ENCODE measurements around the gene CTSL. TPM values are rescaled to one million over a fixed set of nuclear protein-coding genes. Genes with fewer than 3 reads are reported as not detected.

CTSL gene
- total and polyA plus RNA-seq, 5 donors from 2014 or later, result 1.2 to 10.6 (median 2.8) TPM

- ATAC-seq (ENCODE audit: low read depth in 2 of 2), result no peak
- no peak overlapping the region for H3K27ac ChIP-seq (ENCODE audit: insufficient read depth, low read length, poor library complexity, severe bottlenecking)
- H3K36me3 Mint-ChIP-seq, result no peaks in the 10 kb centered on the region
- H3K27ac Mint-ChIP-seq, result no peak overlapping the region
- peaks cover 11% of the 10 kb centered on the region for H3K27me3 Mint-ChIP-seq
- H3K4me3 Mint-ChIP-seq, result no peak overlapping the region
- peaks cover 11 to 39% (median 21%) of the 10 kb centered on the region in 4 donors for H3K4me1 Mint-ChIP-seq
- no peaks in the 10 kb centered on the region for H3K9me3 ChIP-seq (ENCODE audit: control insufficient read depth in 2 of 2, low read length in 2 of 2)
- peaks cover 0 to 2% (median 0%) of the 10 kb centered on the region in 7 donors for H3K9me3 Mint-ChIP-seq
- no peaks in the 10 kb centered on the region for H3K36me3 ChIP-seq (ENCODE audit: control insufficient read depth, insufficient read depth, low read length)
- H3K27me3 ChIP-seq (ENCODE audit: control insufficient read depth, insufficient read depth, low read length), result no peaks in the 10 kb centered on the region
- H3K4me3 ChIP-seq (ENCODE audit: low read depth, low read length), result no peak overlapping the region
- no peak for DNase-seq
- H3K4me1 ChIP-seq (ENCODE audit: control insufficient read depth, insufficient read depth, low read length, poor library complexity, severe bottlenecking), result no peaks in the 10 kb centered on the region
These were observed 15.5 kb upstream of the CTSL start for GRCh38 chr9:87710443-87710842.

GRCh38 chr9:87711857-87712800 is 13.8 kb upstream of the CTSL start:
- no peaks in the 10 kb centered on the region for H3K9me3 ChIP-seq (ENCODE audit: control insufficient read depth in 2 of 2, low read length in 2 of 2)
- no peak overlapping the region for H3K4me3 ChIP-seq (ENCODE audit: low read depth, low read length)
- Mint-ChIP-seq H3K4me1 (peaks cover 11 to 39% (median 21%) of the 10 kb centered on the region in 4 donors), H3K4me3 (no peak overlapping the region), H3K9me3 (peaks cover 0 to 3% (median 0%) of the 10 kb centered on the region in 7 donors), H3K36me3 (no peaks in the 10 kb centered on the region), H3K27me3 (peaks cover 15% of the 10 kb centered on the region), H3K27ac (peak overlapping the region in 1 of 3 donors; percentile 11)
- no peak overlapping the region for H3K27ac ChIP-seq (ENCODE audit: insufficient read depth, low read length, poor library complexity, severe bottlenecking)
- DNase-seq (no peak), ATAC-seq (ENCODE audit: low read depth in 2 of 2) (no peak)
- no peaks in the 10 kb centered on the region for H3K36me3 ChIP-seq (ENCODE audit: control insufficient read depth, insufficient read depth, low read length)
- no peaks in the 10 kb centered on the region for H3K4me1 ChIP-seq (ENCODE audit: control insufficient read depth, insufficient read depth, low read length, poor library complexity, severe bottlenecking)
- no peaks in the 10 kb centered on the region for H3K27me3 ChIP-seq (ENCODE audit: control insufficient read depth, insufficient read depth, low read length)

- no peak for ATAC-seq (ENCODE audit: low read depth in 2 of 2)
- H3K4me1 Mint-ChIP-seq, result peaks cover 7 to 36% (median 19%) of the 10 kb centered on the region in 4 donors
These were observed 13.1 kb upstream of the CTSL start for GRCh38 chr9:87712801-87713277.

DNA sequence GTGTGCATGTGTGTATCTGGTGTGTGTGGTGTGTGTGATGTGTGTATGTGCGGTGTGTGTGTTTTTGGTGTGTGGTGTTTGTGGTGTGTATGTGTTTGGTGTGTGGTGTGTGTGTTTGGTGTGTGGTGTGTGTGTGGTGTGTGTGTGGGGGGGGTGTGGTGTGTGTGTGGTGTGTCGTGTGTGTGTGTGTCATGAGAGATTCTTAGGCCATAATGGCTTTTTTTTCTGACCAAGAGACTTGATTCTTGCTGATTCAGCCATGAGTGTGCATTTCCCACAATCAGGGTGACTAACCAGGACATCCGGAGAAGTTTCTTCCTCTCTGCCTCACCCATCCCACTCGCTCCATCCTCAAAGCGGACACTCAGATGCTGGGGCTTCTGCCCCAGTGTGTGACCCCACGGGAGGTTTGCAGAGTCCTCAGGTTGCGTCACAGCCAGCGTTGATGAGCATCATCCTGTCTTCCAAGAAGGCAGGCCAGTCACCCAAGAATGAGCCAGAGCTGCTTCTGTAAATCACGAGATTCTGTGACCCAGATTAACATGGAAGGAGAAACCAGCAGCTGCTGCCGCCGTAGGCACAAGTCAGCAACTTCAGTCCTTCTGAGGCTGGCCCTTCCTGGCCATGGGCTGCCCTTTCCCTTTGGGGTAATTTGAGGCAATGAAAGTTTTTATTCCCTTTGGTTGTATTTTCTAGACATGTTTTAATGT is 12.5 kb upstream of the CTSL start:
- peak; percentile 45 to 54 for ATAC-seq (ENCODE audit: low read depth in 2 of 2)
- H3K36me3 Mint-ChIP-seq, result no peaks in the 10 kb centered on the region
- no peak overlapping the region for H3K27ac ChIP-seq (ENCODE audit: insufficient read depth, low read length, poor library complexity, severe bottlenecking)

More at GRCh38 chr9:87712801-87713277, 13.1 kb upstream of the CTSL start:
- H3K9me3 ChIP-seq (ENCODE audit: control insufficient read depth in 2 of 2, low read length in 2 of 2), result no peaks in the 10 kb centered on the region
- H3K27ac ChIP-seq (ENCODE audit: insufficient read depth, low read length, poor library complexity, severe bottlenecking), result no peak overlapping the region
- Mint-ChIP-seq H3K36me3 (no peaks in the 10 kb centered on the region), H3K4me3 (no peak overlapping the region), H3K9me3 (peaks cover 0 to 3% (median 0%) of the 10 kb centered on the region in 7 donors), H3K27ac (peak overlapping the region in 1 of 3 donors; percentile 42), H3K27me3 (peaks cover 11% of the 10 kb centered on the region)
- H3K4me1 ChIP-seq (ENCODE audit: control insufficient read depth, insufficient read depth, low read length, poor library complexity, severe bottlenecking), result no peaks in the 10 kb centered on the region
- H3K27me3 ChIP-seq (ENCODE audit: control insufficient read depth, insufficient read depth, low read length), result no peaks in the 10 kb centered on the region
- no peak for DNase-seq
- no peaks in the 10 kb centered on the region for H3K36me3 ChIP-seq (ENCODE audit: control insufficient read depth, insufficient read depth, low read length)
- no peak overlapping the region for H3K4me3 ChIP-seq (ENCODE audit: low read depth, low read length)

DNA sequence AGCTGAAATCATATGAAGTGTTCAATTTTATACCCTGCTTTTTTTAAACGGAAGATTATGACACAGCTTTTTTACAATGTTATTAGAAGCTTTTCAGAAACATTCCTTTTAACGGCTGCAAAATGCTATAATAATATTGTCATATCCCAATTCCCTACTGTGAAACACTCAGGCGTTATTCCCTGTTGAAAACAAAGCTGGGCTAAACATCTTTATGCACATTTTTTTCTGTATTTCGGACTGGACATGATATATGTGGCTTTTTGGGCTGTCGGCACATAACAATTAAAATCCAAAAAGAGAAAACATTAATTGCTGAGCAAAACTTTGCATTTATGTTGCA is 12.0 kb upstream of the CTSL start:
- ATAC-seq (ENCODE audit: low read depth in 2 of 2), result no peak
- Mint-ChIP-seq H3K27me3 (peaks cover 11% of the 10 kb centered on the region), H3K27ac (peak overlapping the region in 1 of 3 donors; percentile 42)

More for the DNA sequence above, 12.5 kb upstream of the CTSL start:
- peaks cover 5 to 32% (median 19%) of the 10 kb centered on the region in 4 donors for H3K4me1 Mint-ChIP-seq
- DNase-seq, result peak in 1 of 3 donors; percentile 63
- no peaks in the 10 kb centered on the region for H3K36me3 ChIP-seq (ENCODE audit: control insufficient read depth, insufficient read depth, low read length)
- peak overlapping the region in 2 of 3 donors; percentile 42 to 69 for H3K27ac Mint-ChIP-seq
- no peaks in the 10 kb centered on the region for H3K9me3 ChIP-seq (ENCODE audit: control insufficient read depth in 2 of 2, low read length in 2 of 2)
- no peaks in the 10 kb centered on the region for H3K4me1 ChIP-seq (ENCODE audit: control insufficient read depth, insufficient read depth, low read length, poor library complexity, severe bottlenecking)
- H3K9me3 Mint-ChIP-seq, result peaks cover 0 to 3% (median 0%) of the 10 kb centered on the region in 7 donors
- H3K4me3 Mint-ChIP-seq, result no peak overlapping the region
- H3K27me3 Mint-ChIP-seq, result peaks cover 11% of the 10 kb centered on the region
- no peaks in the 10 kb centered on the region for H3K27me3 ChIP-seq (ENCODE audit: control insufficient read depth, insufficient read depth, low read length)
- no peak overlapping the region for H3K4me3 ChIP-seq (ENCODE audit: low read depth, low read length)

DNA sequence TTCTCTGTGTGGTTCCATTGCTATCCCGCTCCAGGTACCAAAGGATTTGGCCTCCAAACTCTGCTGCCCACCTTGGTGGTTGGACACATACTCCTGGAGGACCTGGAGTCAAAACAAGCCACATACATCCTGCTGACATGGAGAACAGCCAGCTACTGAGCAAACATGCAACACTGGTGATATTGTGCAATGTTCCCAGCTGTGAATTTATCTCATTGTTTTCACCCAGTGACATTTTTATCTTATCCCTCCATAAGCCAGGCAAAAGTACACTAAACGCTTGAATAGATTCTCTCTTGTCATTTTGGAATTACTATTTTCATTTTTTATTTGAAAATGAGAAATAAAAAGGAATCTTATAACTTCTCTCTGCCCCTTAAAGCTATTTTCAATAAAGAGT is 11.1 kb upstream of the CTSL start:
- Mint-ChIP-seq H3K4me1 (peaks cover 5 to 18% (median 10%) of the 10 kb centered on the region in 4 donors), H3K27ac (peak overlapping the region in 1 of 3 donors; percentile 42)
- no peaks in the 10 kb centered on the region for H3K9me3 ChIP-seq (ENCODE audit: control insufficient read depth in 2 of 2, low read length in 2 of 2)

More for the DNA sequence above, 12.0 kb upstream of the CTSL start:
- no peak for DNase-seq
- peaks cover 5 to 26% (median 15%) of the 10 kb centered on the region in 4 donors for H3K4me1 Mint-ChIP-seq
- Histone ChIP-seq H3K27me3 (ENCODE audit: control insufficient read depth, insufficient read depth, low read length) (no peaks in the 10 kb centered on the region), H3K36me3 (ENCODE audit: control insufficient read depth, insufficient read depth, low read length) (no peaks in the 10 kb centered on the region), H3K27ac (ENCODE audit: insufficient read depth, low read length, poor library complexity, severe bottlenecking) (no peak overlapping the region), H3K9me3 (ENCODE audit: control insufficient read depth in 2 of 2, low read length in 2 of 2) (no peaks in the 10 kb centered on the region), H3K4me1 (ENCODE audit: control insufficient read depth, insufficient read depth, low read length, poor library complexity, severe bottlenecking) (no peaks in the 10 kb centered on the region), H3K4me3 (ENCODE audit: low read depth, low read length) (no peak overlapping the region)
- H3K4me3 Mint-ChIP-seq, result no peak overlapping the region
- peaks cover 0 to 3% (median 0%) of the 10 kb centered on the region in 7 donors for H3K9me3 Mint-ChIP-seq
- no peaks in the 10 kb centered on the region for H3K36me3 Mint-ChIP-seq

DNA sequence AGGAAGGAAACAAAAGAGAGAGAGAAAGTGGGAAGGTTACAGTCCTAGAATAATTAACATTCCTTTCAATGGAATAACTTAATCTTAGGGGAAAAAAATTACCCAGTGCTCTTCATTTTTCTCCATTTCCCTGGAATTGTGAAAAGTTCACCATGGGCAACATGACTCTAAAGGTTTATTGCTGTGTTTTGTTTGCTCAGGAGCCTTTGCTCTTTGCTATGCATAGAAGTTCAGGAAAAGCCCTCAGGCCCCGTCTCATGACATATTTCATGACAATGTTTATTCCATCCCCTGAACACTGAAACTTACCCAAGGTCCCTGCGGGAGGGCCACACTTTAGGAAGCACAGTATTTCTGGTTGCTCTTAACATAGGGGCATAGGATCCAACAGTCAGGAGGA is 9.8 kb upstream of the CTSL start:
- Mint-ChIP-seq H3K4me1 (peaks cover 5 to 10% (median 6%) of the 10 kb centered on the region in 4 donors), H3K9me3 (peaks cover 0 to 3% (median 0%) of the 10 kb centered on the region in 7 donors), H3K36me3 (no peaks in the 10 kb centered on the region), H3K27me3 (peaks cover 11% of the 10 kb centered on the region), H3K27ac (no peak overlapping the region), H3K4me3 (no peak overlapping the region)
- DNase-seq (no peak), ATAC-seq (ENCODE audit: low read depth in 2 of 2) (no peak)
- Histone ChIP-seq H3K9me3 (ENCODE audit: control insufficient read depth in 2 of 2, low read length in 2 of 2) (no peaks in the 10 kb centered on the region), H3K36me3 (ENCODE audit: control insufficient read depth, insufficient read depth, low read length) (no peaks in the 10 kb centered on the region), H3K4me1 (ENCODE audit: control insufficient read depth, insufficient read depth, low read length, poor library complexity, severe bottlenecking) (no peaks in the 10 kb centered on the region), H3K27ac (ENCODE audit: insufficient read depth, low read length, poor library complexity, severe bottlenecking) (no peak overlapping the region), H3K27me3 (ENCODE audit: control insufficient read depth, insufficient read depth, low read length) (no peaks in the 10 kb centered on the region), H3K4me3 (ENCODE audit: low read depth, low read length) (no peak overlapping the region)

More for the DNA sequence above, 11.1 kb upstream of the CTSL start:
- Mint-ChIP-seq H3K9me3 (peaks cover 0 to 3% (median 0%) of the 10 kb centered on the region in 7 donors), H3K27me3 (peaks cover 11% of the 10 kb centered on the region), H3K36me3 (no peaks in the 10 kb centered on the region), H3K4me3 (no peak overlapping the region)
- no peaks in the 10 kb centered on the region for H3K36me3 ChIP-seq (ENCODE audit: control insufficient read depth, insufficient read depth, low read length)
- no peak for DNase-seq
- ATAC-seq (ENCODE audit: low read depth in 2 of 2), result no peak
- H3K4me1 ChIP-seq (ENCODE audit: control insufficient read depth, insufficient read depth, low read length, poor library complexity, severe bottlenecking), result no peaks in the 10 kb centered on the region
- no peak overlapping the region for H3K4me3 ChIP-seq (ENCODE audit: low read depth, low read length)
- H3K27me3 ChIP-seq (ENCODE audit: control insufficient read depth, insufficient read depth, low read length), result no peaks in the 10 kb centered on the region
- no peak overlapping the region for H3K27ac ChIP-seq (ENCODE audit: insufficient read depth, low read length, poor library complexity, severe bottlenecking)
